Right ventricle myocardium inferior (tissue), 1 donor: ENCODE data around the gene OAF. TPM values are rescaled to one million over a fixed set of nuclear protein-coding genes. Genes with fewer than 3 reads are reported as not detected.

Experiments used
- total RNA-seq: library from RNA; stranded (reverse); fragmentation: NEBNext Ultra II Directional; extraction: Animal tissue kit (Norgen Biotek cat#: 25700); gene quantifications from one replicate; pipeline ENCODE4 v1.2.1, GENCODE V29; 2021
- donor health status: DM: no; HTN: yes; CAD: no; lungs with severe emphysema.

OAF gene
- total RNA-seq, 1 donor from 2014 or later, result 34.5 TPM

Other genes starting within 250 kb of the OAF start
- not detected for gene TRIM29, start 72.9 kb upstream of the OAF start, total RNA-seq
- gene POU2F3, start 29.1 kb downstream of the OAF start, total RNA-seq, result 0.19 TPM
- gene TLCD5, start 114.3 kb downstream of the OAF start, total RNA-seq, result 8.4 TPM
- gene ARHGEF12, start 125.4 kb downstream of the OAF start, total RNA-seq, result 81.7 TPM